ENCODE data around the gene NRXN2. TPM values are rescaled to one million over a fixed set of nuclear protein-coding genes. Genes with fewer than 3 reads are reported as not detected.

Gene NRXN2
- total RNA-seq, 1 experiment from 2014 or later = not detected

DNA sequence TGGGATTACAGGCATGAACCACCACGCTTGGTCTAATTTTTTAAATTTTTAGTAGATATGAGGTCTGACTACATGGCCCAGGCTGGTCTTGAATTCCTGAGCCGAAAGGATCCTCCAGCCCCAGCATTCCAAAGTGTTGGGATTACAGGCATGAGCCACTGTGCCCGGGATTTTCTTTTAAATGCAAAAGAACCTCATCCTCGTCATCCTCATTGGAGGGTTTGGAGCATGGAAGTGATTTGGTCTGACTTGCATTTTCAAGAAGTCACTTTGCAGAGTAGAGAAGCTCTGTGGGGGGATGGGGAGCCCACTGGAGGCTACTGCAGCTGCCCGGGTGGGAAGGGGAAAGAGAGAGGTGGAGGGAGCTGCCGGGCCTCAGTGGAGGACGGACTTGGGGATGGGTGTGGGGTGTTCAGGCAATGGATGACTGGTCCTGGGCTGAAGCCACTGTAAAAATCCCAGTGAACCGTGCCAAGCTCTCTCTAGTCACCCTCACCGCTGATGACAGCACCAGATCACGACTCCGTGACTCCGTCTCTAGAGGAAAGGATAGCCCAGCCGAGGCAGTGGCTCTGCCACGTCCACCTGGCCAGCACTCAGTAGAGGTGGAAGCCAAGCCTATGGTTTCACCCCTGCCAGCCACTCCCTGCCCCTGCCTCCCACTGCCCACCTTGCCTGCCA lies 164.8 kb downstream of the NRXN2 start:
- no peak for DNase-seq (ENCODE audit: unreplicated experiment)
- H3K36me3 Mint-ChIP-seq (ENCODE audit: insufficient read depth, unreplicated experiment) = no peaks in the 10 kb centered on the region
- intact Hi-C loops (cut with micrococcal nuclease) = no loop called here
- ChIA-PET CTCF (interaction anchor here (0.6 to 1.4 kb wide), 6 partner anchors 91 to 217 kb away, joined by 3 to 5 read pairs (median 4); no protein-coding TSS in a partner anchor), POLR2A (no interaction called here)
- no peak overlapping the region for H3K27ac Mint-ChIP-seq (ENCODE audit: low read depth, unreplicated experiment)
- BruUV-seq (replicated peaks) = no TSS peak
- TF ChIP-seq, protein P1, sequence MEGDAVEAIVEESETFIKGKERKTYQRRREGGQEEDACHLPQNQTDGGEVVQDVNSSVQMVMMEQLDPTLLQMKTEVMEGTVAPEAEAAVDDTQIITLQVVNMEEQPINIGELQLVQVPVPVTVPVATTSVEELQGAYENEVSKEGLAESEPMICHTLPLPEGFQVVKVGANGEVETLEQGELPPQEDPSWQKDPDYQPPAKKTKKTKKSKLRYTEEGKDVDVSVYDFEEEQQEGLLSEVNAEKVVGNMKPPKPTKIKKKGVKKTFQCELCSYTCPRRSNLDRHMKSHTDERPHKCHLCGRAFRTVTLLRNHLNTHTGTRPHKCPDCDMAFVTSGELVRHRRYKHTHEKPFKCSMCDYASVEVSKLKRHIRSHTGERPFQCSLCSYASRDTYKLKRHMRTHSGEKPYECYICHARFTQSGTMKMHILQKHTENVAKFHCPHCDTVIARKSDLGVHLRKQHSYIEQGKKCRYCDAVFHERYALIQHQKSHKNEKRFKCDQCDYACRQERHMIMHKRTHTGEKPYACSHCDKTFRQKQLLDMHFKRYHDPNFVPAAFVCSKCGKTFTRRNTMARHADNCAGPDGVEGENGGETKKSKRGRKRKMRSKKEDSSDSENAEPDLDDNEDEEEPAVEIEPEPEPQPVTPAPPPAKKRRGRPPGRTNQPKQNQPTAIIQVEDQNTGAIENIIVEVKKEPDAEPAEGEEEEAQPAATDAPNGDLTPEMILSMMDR (IDR thresholded peaks at IDR 0.05; ENCODE audit: unreplicated experiment) = no peak
- H3K4me1 Mint-ChIP-seq (ENCODE audit: insufficient read depth, unreplicated experiment) = no peaks in the 10 kb centered on the region
- H3K4me3 Mint-ChIP-seq (ENCODE audit: unreplicated experiment) = no peak overlapping the region
- no peaks in the 10 kb centered on the region for H3K9me3 Mint-ChIP-seq (ENCODE audit: unreplicated experiment)
- peaks cover 12% of the 10 kb centered on the region for H3K27me3 Mint-ChIP-seq (ENCODE audit: insufficient read depth, unreplicated experiment)

DNA sequence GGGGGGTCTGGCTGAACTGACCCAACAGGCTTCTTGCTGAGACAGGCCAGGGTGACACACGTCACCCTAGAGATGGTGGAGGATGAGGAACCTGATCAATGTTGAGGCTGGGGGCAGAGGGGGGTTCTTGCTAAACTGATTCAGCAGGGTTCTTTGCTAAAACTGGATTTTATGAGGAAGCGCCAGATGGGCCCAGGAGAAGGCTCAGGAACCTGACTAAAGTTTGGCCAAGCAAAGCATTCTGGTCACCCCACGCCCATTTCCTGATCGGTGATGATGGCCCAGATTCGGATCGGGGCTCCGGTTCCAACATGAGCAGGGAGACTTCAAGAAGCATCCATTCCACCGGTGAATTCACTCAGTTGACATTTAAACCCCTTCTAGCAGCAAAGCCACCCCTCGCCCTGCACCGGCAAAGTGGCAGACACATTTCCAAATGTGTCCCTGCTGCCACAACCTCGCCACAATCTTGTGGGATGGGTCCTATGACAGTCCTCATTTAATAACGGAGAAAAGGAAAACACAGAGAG lies 166.2 kb downstream of the NRXN2 start:
- Mint-ChIP-seq H3K4me1 (ENCODE audit: insufficient read depth, unreplicated experiment) (no peaks in the 10 kb centered on the region), H3K36me3 (ENCODE audit: insufficient read depth, unreplicated experiment) (no peaks in the 10 kb centered on the region), H3K9me3 (ENCODE audit: unreplicated experiment) (no peaks in the 10 kb centered on the region), H3K27ac (ENCODE audit: low read depth, unreplicated experiment) (no peak overlapping the region), H3K27me3 (ENCODE audit: insufficient read depth, unreplicated experiment) (peaks cover 12% of the 10 kb centered on the region), H3K4me3 (ENCODE audit: unreplicated experiment) (no peak overlapping the region)
- no TSS peak for BruUV-seq (replicated peaks)
- DNase-seq (ENCODE audit: unreplicated experiment) = no peak
- CTCF ChIA-PET = interaction anchor here (0.6 kb wide), 1 partner anchor 16 kb away, joined by 3 read pairs; no protein-coding TSS in a partner anchor
- intact Hi-C loops (cut with micrococcal nuclease) = no loop called here
- POLR2A ChIA-PET = interaction anchor here (1.2 kb wide), 1 partner anchor 10 kb away, joined by 3 read pairs; no protein-coding TSS in a partner anchor
- TF ChIP-seq, protein P1 (IDR thresholded peaks at IDR 0.05; ENCODE audit: unreplicated experiment) = no peak

Other genes with a start within 250 kb of the NRXN2 start
- not detected in 2 replicates for gene SLC22A11, start 167.3 kb downstream of the NRXN2 start, total RNA-seq (2022)
- gene SLC22A12, start 132.0 kb downstream of the NRXN2 start, total RNA-seq (2022) = not detected in 2 replicates
- not detected in 2 replicates for gene RASGRP2, start 20.9 kb upstream of the NRXN2 start, total RNA-seq (2022)
- 0.09 and 0.10 TPM in 2 replicates for gene PYGM, start 36.8 kb upstream of the NRXN2 start, total RNA-seq (2022)
- 446 and 503 TPM in 2 replicates for gene SF1, start 55.3 kb upstream of the NRXN2 start, total RNA-seq (2022)
- gene MAP4K2, start 80.0 kb upstream of the NRXN2 start, total RNA-seq (2022) = 4.9 and 6.8 TPM in 2 replicates
- 29.2 and 33.1 TPM in 2 replicates for gene MEN1, start 87.4 kb upstream of the NRXN2 start, total RNA-seq (2022)
- gene CDC42BPG, start 121.5 kb upstream of the NRXN2 start, total RNA-seq (2022) = 3.0 and 3.7 TPM in 2 replicates
- gene EHD1, start 155.4 kb upstream of the NRXN2 start, total RNA-seq (2022) = 67.9 and 80.6 TPM in 2 replicates
- gene ATG2A, start 194.0 kb upstream of the NRXN2 start, total RNA-seq (2022) = 28.7 and 29.9 TPM in 2 replicates
- 38.0 and 48.0 TPM in 2 replicates for gene PPP2R5B, start 201.5 kb upstream of the NRXN2 start, total RNA-seq (2022)
- not detected in 2 replicates for gene GPHA2, start 212.7 kb upstream of the NRXN2 start, total RNA-seq (2022)
- not detected in 2 replicates for gene MAJIN, start 248.9 kb upstream of the NRXN2 start, total RNA-seq (2022)

Measured in MCF 10A (cell line).